Gastroesophageal sphincter (tissue), 4 donors: Measurements from ENCODE around the gene DNAJB6. TPM values are rescaled to one million over a fixed set of nuclear protein-coding genes. Genes with fewer than 3 reads are reported as not detected.

Source experiments
- ATAC-seq: fragments of 150-250 bp; one replicate; pipeline ENCODE4 v1.9.1; 2016; ENCODE audit warnings: mild to moderate bottlenecking, moderate library complexity
- H3K27ac ChIP-seq, 4 donors: fragments of 200-600 bp; sonication (generic) in 3 of 4; 1 replicate in 3 of 4; 2 replicates in 1 of 4; pipeline ENCODE4 v1.5.1; 2016 to 2019
- H3K27me3 ChIP-seq: fragments of 200-600 bp; sonication (generic); one replicate; pipeline ENCODE4 v1.5.1; 2019
- H3K36me3 ChIP-seq, 2 donors: fragments of 200-600 bp; sonication (generic); one replicate each; pipeline ENCODE4 v1.5.1; 2019; ENCODE audit warnings: control low read depth in 1 of 2
- H3K4me1 ChIP-seq, 3 donors: fragments of 200-600 bp; sonication (generic); 1 replicate in 2 of 3; 2 replicates in 1 of 3; pipeline ENCODE4 v1.5.1; 2016 to 2019; ENCODE audit warnings: control low read depth in 2 of 3
- H3K4me3 ChIP-seq, 2 donors: fragments of 200-600 bp; sonication (generic); one replicate each; pipeline ENCODE4 v1.5.1; 2019; ENCODE audit warnings: mild to moderate bottlenecking in 1 of 2, moderate library complexity in 1 of 2
- H3K9me3 ChIP-seq, 3 donors: fragments of 200-600 bp; sonication (generic); one replicate each; pipeline ENCODE4 v1.5.1; 2017 to 2019; ENCODE audit warnings: control low read depth in 2 of 3
- CTCF ChIP-seq, 4 experiments: fragments of 200-600 bp in 2 of 4; fragments of 450-650 bp in 2 of 4; sonication (generic) in 1 of 4; IDR thresholded peaks; one replicate each; pipeline ENCODE4 v1.5.1; 2017 to 2019; ENCODE audit warnings: antibody characterized with exemption in 4 of 4, mild to moderate bottlenecking in 2 of 4, moderate library complexity in 2 of 4
- EP300 ChIP-seq: sonication (generic); formaldehyde crosslinking; IDR thresholded peaks from one replicate; pipeline ENCODE4 v1.6.1; 2017; ENCODE audit warnings: antibody characterized with exemption, mild to moderate bottlenecking
- POLR2A ChIP-seq, 2 donors: fragments of 450-650 bp; IDR thresholded peaks; one replicate each; pipeline ENCODE4 v1.6.1; 2017; ENCODE audit warnings: antibody characterized with exemption in 2 of 2, mild to moderate bottlenecking in 2 of 2, moderate library complexity in 1 of 2
- POLR2AphosphoS5 ChIP-seq: sonication (generic); formaldehyde crosslinking; IDR thresholded peaks from one replicate; pipeline ENCODE4 v1.6.1; 2017; ENCODE audit warnings: antibody characterized with exemption
- whole genome bisulfite sequencing, 2 donors: methylation state at CpG; one replicate each; pipeline ENCODE4 v1.1.5; 2018; ENCODE audit warnings: low coverage in 1 of 2; 5-methylcytosine and 5-hydroxymethylcytosine counted together
- total RNA-seq, 4 donors: library from RNA; depleted of rRNA; stranded (reverse); fragments of >200 nt; gene quantifications; one replicate each; pipeline ENCODE4 v1.1.0, GENCODE V29; 2016

DNAJB6 gene
- total RNA-seq, 4 donors from 2014 or later, result 117 to 195 (median 148) TPM

- H3K27ac ChIP-seq, result no peak overlapping the region
- H3K4me3 ChIP-seq, result no peak overlapping the region
- H3K4me1 ChIP-seq, result peaks cover 0 to 5% (median 0%) of the 10 kb centered on the region in 3 donors
- H3K9me3 ChIP-seq, result no peaks in the 10 kb centered on the region
- TF ChIP-seq CTCF (IDR thresholded peaks at IDR 0.05), result no peak
- no peak for TF ChIP-seq POLR2A (IDR thresholded peaks at IDR 0.05)
- no peak for TF ChIP-seq POLR2AphosphoS5
- no peak for TF ChIP-seq EP300
- no peaks in the 10 kb centered on the region for H3K36me3 ChIP-seq
- no peaks in the 10 kb centered on the region for H3K27me3 ChIP-seq
- no peak for ATAC-seq
- 30 to 51% methylated on average over 4 to 9 of the region's 10 CpGs for WGBS, 2 donors
Observed at GRCh38 chr7:157309988-157310668, 26.7 kb upstream of the DNAJB6 start.

- no peaks in the 10 kb centered on the region for H3K27me3 ChIP-seq
- no peaks in the 10 kb centered on the region for H3K9me3 ChIP-seq
- H3K4me3 ChIP-seq, result no peak overlapping the region
- H3K27ac ChIP-seq, result no peak overlapping the region
- no peaks in the 10 kb centered on the region for H3K36me3 ChIP-seq
- WGBS, 2 donors, result 42 to 52% methylated on average over 2 to 3 of the region's 7 CpGs
- ATAC-seq, result no peak
- H3K4me1 ChIP-seq, result peaks cover 0 to 5% (median 0%) of the 10 kb centered on the region in 3 donors
- TF ChIP-seq EP300, result no peak
- TF ChIP-seq POLR2AphosphoS5, result no peak
- no peak for TF ChIP-seq POLR2A (IDR thresholded peaks at IDR 0.05)
- TF ChIP-seq CTCF (IDR thresholded peaks at IDR 0.05), result no peak
Observed at GRCh38 chr7:157310676-157311185, 26.1 kb upstream of the DNAJB6 start.

- no peak for ATAC-seq
- no peak for TF ChIP-seq CTCF (IDR thresholded peaks at IDR 0.05)
- no peak for TF ChIP-seq POLR2AphosphoS5
- no peak for TF ChIP-seq POLR2A (IDR thresholded peaks at IDR 0.05)
- no peak overlapping the region for H3K4me3 ChIP-seq
- H3K36me3 ChIP-seq, result no peaks in the 10 kb centered on the region
- no peaks in the 10 kb centered on the region for H3K27me3 ChIP-seq
- 68 to 92% methylated on average over 6 to 7 of the region's 7 CpGs for WGBS, 2 donors
- H3K4me1 ChIP-seq, result peaks cover 0 to 5% (median 0%) of the 10 kb centered on the region in 3 donors
- no peaks in the 10 kb centered on the region for H3K9me3 ChIP-seq
- no peak overlapping the region for H3K27ac ChIP-seq
Observed at GRCh38 chr7:157312941-157313340, 23.9 kb upstream of the DNAJB6 start.

- ATAC-seq, result no peak
- H3K4me3 ChIP-seq, result no peak overlapping the region
- TF ChIP-seq POLR2AphosphoS5, result no peak
- TF ChIP-seq POLR2A (IDR thresholded peaks at IDR 0.05), result no peak
- TF ChIP-seq CTCF (IDR thresholded peaks at IDR 0.05), result no peak
- TF ChIP-seq EP300, result no peak
- H3K9me3 ChIP-seq, result no peaks in the 10 kb centered on the region
- no peaks in the 10 kb centered on the region for H3K27me3 ChIP-seq
- H3K27ac ChIP-seq, result no peak overlapping the region
- peaks cover 0 to 5% (median 0%) of the 10 kb centered on the region in 3 donors for H3K4me1 ChIP-seq
- H3K36me3 ChIP-seq, result no peaks in the 10 kb centered on the region
- WGBS, 2 donors, result 80 to 91% methylated on average over 4 to 5 of the region's 15 CpGs
Observed at GRCh38 chr7:157313645-157314044, 23.2 kb upstream of the DNAJB6 start.
